GM19372 (cell line): Measurements from ENCODE around the gene RSPH10B2.
"Not testable (repeated sequence)": the region's sequence is repeated elsewhere in the genome, so short reads cannot be mapped to it uniquely, and the experiment has no call there.

Experiments used
- ATAC-seq: cut with Tn5 transposase; IDR thresholded peaks from one replicate; pipeline ENCODE4 v1.9.1; 2021; ENCODE audit warnings: mild to moderate bottlenecking, low read depth, moderate library complexity; ENCODE audit not compliant: unreplicated experiment

Gene RSPH10B2

GRCh38 chr7:6781581-6781980 is 27.7 kb downstream of the RSPH10B2 start:
- ATAC-seq = not testable (repeated sequence)

DNA sequence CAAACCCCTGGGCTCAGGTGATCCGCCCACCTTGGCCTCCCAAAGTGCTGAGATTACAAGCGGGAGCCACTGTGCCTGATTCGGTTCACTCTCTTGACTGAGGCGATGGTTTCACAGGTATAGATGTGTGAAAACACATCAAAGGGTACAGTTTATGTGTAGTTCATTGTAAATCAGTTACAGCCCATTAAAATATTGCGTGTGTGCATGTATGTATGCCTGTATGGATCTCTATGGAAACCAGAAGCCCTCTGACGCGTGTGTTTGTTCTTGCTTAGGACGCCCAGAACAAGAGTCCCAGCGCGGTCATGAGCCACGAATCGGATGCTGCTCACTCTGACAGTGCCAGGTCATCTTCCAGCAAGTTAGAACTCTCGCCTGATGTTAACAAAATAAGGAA is 35.5 kb downstream of the RSPH10B2 start:
- ATAC-seq = not testable (repeated sequence)

- ATAC-seq = not testable (repeated sequence)
Observed at GRCh38 chr7:6792113-6792872, 38.4 kb downstream of the RSPH10B2 start.

DNA sequence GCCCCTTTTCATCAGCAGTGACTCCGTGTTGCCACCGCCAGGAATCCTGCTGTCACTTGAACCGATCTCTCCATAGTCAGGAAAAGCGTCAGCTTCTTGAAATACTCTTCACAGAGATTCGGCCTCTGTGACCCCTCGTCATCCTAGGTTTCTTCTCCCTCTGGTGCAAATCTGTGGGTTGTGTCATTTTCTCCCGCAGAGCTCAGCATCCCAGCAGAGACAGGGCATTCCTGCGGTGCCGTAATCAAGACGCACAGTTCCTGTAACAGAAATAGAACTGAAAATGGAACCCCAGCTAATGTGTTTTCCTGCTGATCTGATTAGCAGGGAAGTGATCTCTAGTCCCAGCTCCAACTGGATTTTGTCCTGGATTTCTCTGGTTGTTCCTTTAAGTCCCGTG is 40.4 kb downstream of the RSPH10B2 start:
- not testable (repeated sequence) for ATAC-seq

GRCh38 chr7:6797218-6797617 is 43.3 kb downstream of the RSPH10B2 start:
- ATAC-seq = not testable (repeated sequence)

DNA sequence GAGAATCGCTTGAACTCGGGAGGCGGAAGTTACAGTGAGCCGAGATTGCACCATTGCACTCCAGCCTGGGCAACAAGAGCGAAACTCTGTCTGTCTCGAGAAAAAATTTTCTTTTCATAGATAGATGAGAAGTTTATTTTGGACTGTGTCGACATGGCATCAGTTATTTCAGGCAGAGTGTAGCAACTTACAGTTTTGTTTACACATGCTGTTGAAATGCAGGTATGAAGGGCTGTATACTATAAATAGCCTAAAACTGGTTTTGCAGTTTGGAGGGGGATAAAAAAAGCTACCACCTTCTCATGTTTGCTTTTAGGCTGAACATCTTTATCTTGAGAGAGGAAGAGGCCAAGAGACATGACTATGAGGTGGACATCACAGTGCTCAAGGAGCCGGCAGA is 44.1 kb downstream of the RSPH10B2 start:
- ATAC-seq = not testable (repeated sequence)

DNA sequence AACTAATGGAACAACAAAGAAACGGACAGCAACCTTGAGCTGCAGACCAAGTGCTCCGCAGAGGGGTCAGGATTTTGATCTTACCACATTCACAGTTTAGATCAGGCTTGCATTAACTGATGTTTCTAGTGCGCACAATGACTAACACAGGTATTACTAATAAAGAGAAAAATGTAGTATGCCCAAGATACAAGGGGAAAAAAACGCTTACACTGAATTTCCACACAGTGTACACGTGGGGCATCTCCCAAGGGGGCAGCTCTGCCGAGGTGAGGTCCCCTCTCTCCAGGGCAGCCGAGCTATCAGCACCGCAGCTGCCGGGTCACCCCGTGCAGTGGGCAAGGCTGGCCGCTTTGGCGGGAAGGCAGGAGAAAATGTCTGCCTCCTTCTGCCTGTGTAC is 46.0 kb downstream of the RSPH10B2 start:
- ATAC-seq = not testable (repeated sequence)

- not testable (repeated sequence) for ATAC-seq
Observed at GRCh38 chr7:6800331-6800730, 46.4 kb downstream of the RSPH10B2 start.

- not testable (repeated sequence) for ATAC-seq
Observed at GRCh38 chr7:6807393-6807918, 53.6 kb downstream of the RSPH10B2 start.

- not testable (repeated sequence) for ATAC-seq
Observed at GRCh38 chr7:6807959-6808358, 54.1 kb downstream of the RSPH10B2 start.

DNA sequence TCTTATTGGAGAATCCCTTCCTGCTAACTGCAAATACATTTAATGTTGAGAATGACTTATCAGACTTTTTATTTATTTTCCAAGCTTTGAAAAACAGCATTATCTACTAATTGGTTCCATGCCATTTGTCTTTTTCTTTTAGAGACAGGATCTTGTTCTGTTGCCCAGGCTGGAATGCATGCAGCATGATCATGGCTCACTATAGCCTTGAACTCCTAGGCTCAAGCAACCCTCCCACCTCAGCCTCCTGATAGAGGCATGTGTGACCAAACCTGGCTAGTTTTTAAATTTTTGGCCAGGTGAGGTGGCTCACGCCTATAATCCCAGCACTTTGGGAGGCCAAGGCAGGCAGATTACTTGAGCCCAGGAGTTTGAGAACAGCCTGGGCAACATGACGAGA is 59.1 kb downstream of the RSPH10B2 start:
- not testable (repeated sequence) for ATAC-seq

DNA sequence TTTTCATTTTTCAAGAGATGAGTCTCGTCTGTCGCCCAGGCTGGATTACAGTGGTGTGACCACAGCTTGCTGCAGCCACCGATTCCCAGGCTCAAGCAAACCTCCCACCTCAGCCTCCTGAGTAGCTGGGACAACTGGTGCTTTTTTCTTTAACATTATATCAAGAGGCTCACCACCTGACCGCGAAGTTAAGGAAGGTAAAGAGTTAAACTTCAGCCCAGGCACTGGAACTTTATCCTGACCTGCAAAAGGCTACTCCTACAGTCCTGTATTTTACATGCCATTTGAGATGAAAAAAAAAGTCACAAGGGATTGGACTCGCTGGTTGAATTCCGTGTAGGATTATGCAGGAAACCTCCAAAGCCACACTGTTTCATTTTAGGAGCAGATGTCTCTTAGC is 61.6 kb downstream of the RSPH10B2 start:
- not testable (repeated sequence) for ATAC-seq

DNA sequence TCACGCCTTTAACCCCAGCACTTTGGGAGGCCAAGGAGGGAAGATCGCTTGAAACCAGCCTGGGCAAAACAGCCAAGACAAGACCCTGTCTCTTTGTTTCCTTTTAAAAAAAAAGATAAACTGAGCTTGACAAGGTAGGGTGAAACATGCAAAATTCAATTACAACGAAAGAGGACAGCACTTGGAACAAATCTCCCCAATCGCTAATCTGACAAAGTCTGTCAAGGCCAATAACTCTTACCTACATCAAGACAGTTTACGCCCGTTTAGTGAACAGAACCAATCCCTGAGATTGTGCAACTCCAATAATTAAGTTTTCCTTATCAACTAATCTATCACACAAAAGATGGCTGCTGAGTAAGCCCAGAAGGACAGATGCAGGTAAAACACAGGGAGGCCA is 67.7 kb downstream of the RSPH10B2 start:
- ATAC-seq = not testable (repeated sequence)

- ATAC-seq = peak; percentile 46
Observed at GRCh38 chr7:6825236-6826125, 71.6 kb downstream of the RSPH10B2 start.

GRCh38 chr7:6826151-6826550 is 72.2 kb downstream of the RSPH10B2 start, which contains the start of gene CCZ1B:
Gene CCZ1B, minus strand, starts transcription at chr7:6826275. Its CDS starts 78 bp downstream, at chr7:6826197.
- peak; percentile 98 for ATAC-seq

- ATAC-seq = not testable (repeated sequence)
Observed at GRCh38 chr7:6827180-6827579, 73.3 kb downstream of the RSPH10B2 start.

DNA sequence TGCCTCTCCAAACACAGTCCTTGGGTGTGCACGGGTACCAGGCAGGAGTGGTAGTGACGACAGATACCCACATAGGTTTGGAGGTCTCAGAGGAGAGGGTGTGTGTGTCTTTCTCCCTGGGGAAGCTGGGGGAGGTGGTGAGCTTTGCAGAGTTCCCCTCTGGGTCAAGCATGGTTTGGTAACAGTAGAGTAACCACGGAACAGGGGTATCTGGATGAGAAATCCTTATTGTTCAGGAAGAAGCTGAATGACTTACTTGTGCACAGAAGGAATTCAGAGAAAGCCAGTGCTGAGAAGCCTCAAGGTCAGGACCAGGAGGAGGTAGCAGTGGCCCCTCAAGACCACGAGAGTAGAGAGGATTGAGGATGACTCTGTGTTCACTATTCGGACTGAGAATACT is 75.7 kb downstream of the RSPH10B2 start:
- ATAC-seq = not testable (repeated sequence)

GRCh38 chr7:6830026-6830425 is 76.1 kb downstream of the RSPH10B2 start:
- not testable (repeated sequence) for ATAC-seq

GRCh38 chr7:6831018-6831725 is 77.3 kb downstream of the RSPH10B2 start:
- ATAC-seq = no peak

DNA sequence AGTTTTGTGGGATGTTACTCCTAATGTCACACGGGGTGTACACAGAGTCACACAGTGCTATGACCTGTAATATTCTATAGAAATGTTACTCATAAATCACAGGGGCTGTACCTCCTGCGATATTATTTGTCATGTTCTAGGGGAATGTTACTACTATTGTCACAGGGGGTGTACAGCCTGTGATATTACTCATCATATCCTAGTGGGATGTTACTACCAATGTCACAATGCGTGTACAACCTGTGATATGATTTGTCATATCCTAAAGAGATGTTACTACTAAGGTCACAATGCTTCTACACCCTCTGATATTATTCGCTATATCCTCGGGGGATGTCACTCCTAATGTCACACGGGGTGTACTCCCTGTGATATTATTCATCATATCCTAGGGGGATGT is 79.7 kb downstream of the RSPH10B2 start:
- ATAC-seq = no peak
